ENCODE data around the gene IL25. TPM values are rescaled to one million over a fixed set of nuclear protein-coding genes. Genes with fewer than 3 reads are reported as not detected.
"Not testable (repeated sequence)": the region's sequence is repeated elsewhere in the genome, so short reads cannot be mapped to it uniquely, and the experiment has no call there.

The IL25 gene
- total and polyA plus RNA-seq, 9 donors: not detected

DNA sequence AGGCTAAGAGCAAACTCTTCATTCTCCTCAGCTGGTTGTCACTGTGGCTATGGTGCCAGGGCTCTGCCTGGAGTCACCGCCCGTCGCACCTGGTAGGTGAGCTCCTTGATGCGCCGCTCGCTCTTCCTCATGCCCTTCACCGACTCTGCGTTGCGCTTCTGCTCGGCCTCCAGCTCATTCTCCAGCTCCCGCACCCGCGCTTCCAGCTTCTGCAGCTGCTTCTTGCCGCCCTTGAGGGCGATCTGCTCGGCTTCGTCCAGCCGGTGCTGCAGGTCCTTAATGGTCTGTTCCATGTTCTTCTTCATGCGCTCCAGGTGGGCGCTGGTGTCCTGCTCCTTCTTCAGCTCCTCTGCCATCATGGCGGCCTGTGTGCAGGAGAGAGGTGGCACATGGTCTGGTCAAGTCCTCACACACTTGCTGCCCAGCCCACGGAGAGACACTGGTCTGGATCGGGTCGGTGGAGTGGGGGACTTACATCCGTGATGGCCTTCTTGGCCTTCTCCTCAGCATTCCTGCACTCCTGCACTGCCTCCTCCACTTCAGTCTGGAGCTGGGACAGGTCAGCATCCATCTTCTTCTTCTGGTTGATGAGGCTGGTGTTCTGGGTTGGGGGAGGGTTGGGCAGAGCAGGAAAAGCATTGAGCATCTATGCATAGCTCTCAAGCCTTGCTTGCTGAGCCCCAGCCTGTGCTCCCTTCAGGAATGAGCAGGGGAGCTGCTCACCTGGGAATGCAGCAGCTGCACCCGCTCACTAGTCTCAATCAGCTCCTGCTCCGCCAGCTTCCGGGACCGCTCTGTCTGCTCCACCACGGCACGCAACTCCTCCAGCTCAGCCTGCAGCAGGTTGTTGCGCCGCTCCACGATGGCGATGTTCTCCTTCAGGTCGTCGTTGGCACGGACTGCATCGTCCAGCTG lies 42.6 kb downstream of the IL25 start:
- Histone ChIP-seq H3K36me3 (no peaks in the 10 kb centered on the region), H3K4me3 (no peak overlapping the region), H3K4me1 (ENCODE audit: insufficient read depth) (no peaks in the 10 kb centered on the region), H3K27ac (no peak overlapping the region), H3K27me3 (no peaks in the 10 kb centered on the region), H3K9me3 (no peaks in the 10 kb centered on the region)
- TF ChIP-seq POLR2A (IDR thresholded peaks at IDR 0.05): no peak
- TF ChIP-seq, protein P1, sequence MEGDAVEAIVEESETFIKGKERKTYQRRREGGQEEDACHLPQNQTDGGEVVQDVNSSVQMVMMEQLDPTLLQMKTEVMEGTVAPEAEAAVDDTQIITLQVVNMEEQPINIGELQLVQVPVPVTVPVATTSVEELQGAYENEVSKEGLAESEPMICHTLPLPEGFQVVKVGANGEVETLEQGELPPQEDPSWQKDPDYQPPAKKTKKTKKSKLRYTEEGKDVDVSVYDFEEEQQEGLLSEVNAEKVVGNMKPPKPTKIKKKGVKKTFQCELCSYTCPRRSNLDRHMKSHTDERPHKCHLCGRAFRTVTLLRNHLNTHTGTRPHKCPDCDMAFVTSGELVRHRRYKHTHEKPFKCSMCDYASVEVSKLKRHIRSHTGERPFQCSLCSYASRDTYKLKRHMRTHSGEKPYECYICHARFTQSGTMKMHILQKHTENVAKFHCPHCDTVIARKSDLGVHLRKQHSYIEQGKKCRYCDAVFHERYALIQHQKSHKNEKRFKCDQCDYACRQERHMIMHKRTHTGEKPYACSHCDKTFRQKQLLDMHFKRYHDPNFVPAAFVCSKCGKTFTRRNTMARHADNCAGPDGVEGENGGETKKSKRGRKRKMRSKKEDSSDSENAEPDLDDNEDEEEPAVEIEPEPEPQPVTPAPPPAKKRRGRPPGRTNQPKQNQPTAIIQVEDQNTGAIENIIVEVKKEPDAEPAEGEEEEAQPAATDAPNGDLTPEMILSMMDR (IDR thresholded peaks at IDR 0.05): no peak
- no peak for TF ChIP-seq EP300 (IDR thresholded peaks at IDR 0.05)
- intact Hi-C loops (cut with DNase I): no loop called here
- no peak for DNase-seq
- 89 to 91% (median 89%) methylated on average over 39 of the region's 39 CpGs for WGBS, 3 donors

DNA sequence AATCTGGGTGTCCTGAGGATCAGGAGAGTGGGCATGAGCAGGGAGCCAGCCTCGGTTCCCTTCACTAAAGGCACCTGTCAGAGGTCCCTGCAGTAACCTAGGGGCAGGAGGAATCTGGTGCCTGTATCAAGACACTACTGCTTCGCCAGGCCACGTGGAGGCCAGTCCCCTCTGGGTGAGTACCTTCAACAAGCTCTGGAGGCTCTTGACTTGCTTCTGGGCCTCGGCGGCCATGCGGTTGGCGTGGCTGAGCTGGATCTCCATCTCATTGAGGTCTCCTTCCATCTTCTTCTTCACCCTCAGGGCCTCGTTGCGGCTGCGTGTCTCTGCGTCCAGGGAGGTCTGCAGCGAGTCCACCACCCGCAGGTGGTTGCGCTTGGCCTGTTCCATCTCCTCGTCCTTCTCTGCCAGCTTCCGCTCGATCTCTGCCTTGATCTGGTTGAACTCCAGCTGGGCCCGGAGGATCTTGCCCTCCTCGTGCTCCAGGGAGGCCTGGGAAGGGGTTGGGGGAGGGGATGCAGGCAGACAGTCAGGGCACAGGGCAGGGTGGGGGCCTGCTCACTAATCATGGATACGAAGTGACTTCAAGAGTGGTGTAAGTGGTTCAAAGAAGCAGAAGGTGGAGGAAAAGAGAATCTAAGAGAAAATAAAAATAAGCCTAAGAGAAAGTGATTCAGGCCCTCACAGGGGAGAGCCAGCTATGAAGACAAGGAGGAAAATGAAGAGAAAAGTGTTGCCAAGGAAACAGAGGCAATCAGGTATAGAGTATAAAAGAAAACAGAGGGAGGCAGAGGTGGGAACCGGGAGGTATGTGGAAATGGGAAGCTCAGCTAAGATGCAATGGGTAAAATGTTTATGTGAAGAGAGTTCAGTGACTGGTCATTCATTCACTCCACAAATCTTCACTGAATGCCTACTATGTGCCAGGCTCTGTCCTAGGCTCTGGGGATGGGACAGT lies 43.5 kb downstream of the IL25 start:
- no peak for DNase-seq
- H3K27me3 ChIP-seq: no peaks in the 10 kb centered on the region
- no peaks in the 10 kb centered on the region for H3K36me3 ChIP-seq
- intact Hi-C loops (cut with DNase I): no loop called here
- no peak overlapping the region for H3K27ac ChIP-seq
- 75 to 80% (median 79%) methylated on average over 21 of the region's 21 CpGs for WGBS, 3 donors
- TF ChIP-seq EP300 (IDR thresholded peaks at IDR 0.05) (no peak), POLR2A (IDR thresholded peaks at IDR 0.05) (no peak)
- TF ChIP-seq, protein P1 (IDR thresholded peaks at IDR 0.05): no peak
- H3K4me1 ChIP-seq (ENCODE audit: insufficient read depth): no peaks in the 10 kb centered on the region
- no peaks in the 10 kb centered on the region for H3K9me3 ChIP-seq
- no peak overlapping the region for H3K4me3 ChIP-seq

DNA sequence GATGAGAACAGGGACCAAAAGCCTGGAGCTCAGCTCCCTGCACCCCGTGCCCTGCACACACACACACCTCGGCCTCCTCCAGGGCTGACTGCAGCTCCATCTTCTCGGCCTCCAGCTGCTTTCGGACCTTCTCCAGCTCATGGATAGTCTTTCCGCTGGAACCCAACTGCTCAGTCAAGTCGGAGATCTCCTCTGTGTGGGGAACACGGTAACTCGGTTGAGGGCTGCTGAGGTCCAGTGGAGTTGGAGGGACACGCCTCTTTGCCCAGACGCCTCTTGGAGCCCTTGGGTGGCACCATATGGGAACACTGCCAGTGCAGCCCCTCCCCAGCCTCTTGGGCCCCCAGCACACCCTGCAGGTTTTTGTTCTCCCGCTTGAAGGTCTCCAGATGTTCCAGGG lies 44.2 kb downstream of the IL25 start:
- Histone ChIP-seq H3K36me3 (no peaks in the 10 kb centered on the region), H3K9me3 (no peaks in the 10 kb centered on the region), H3K4me1 (ENCODE audit: insufficient read depth) (no peaks in the 10 kb centered on the region), H3K27me3 (no peaks in the 10 kb centered on the region), H3K27ac (no peak overlapping the region), H3K4me3 (no peak overlapping the region)
- no peak for TF ChIP-seq POLR2A (IDR thresholded peaks at IDR 0.05)
- TF ChIP-seq, protein P1 (IDR thresholded peaks at IDR 0.05): no peak
- TF ChIP-seq EP300 (IDR thresholded peaks at IDR 0.05): no peak
- intact Hi-C loops (cut with DNase I): no loop called here
- WGBS, 3 donors: 85 to 91% (median 88%) methylated on average over 11 of the region's 11 CpGs
- no peak for DNase-seq

DNA sequence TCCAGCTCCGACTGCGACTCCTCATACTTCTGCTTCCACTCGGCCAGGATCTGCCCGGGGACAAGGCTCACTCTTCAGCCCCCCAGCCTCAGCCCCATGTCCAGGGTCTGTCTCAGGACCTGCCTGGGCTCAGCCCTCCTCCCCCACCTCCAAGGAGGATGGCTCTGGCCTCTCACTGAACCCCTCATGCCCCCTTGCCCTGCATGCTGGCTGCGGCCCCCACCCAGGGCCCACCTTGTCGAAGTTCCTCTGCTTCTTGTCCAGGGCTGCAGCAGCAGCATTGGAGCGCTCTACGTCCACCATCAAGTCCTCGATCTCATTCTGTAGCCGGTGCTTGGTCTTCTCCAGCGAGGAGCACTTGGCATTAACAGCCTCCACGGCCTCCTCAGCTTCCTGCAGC lies 44.7 kb downstream of the IL25 start:
- H3K27ac ChIP-seq; H3K36me3 ChIP-seq; H3K4me3 ChIP-seq; H3K27me3 ChIP-seq; intact Hi-C loops (cut with DNase I); H3K9me3 ChIP-seq; H3K4me1 ChIP-seq (ENCODE audit: insufficient read depth); DNase-seq: not testable (repeated sequence)
- WGBS, 3 donors: 84 to 90% (median 89%) methylated on average over 11 to 12 of the region's 12 CpGs

All from ovary (tissue), 9 donors.